Measurements from ENCODE around the gene R3HDM4.

R3HDM4 gene

GRCh38 chr19:871446-872265 lies 41.4 kb downstream of the R3HDM4 start:
- TF ChIP-seq, protein P1, sequence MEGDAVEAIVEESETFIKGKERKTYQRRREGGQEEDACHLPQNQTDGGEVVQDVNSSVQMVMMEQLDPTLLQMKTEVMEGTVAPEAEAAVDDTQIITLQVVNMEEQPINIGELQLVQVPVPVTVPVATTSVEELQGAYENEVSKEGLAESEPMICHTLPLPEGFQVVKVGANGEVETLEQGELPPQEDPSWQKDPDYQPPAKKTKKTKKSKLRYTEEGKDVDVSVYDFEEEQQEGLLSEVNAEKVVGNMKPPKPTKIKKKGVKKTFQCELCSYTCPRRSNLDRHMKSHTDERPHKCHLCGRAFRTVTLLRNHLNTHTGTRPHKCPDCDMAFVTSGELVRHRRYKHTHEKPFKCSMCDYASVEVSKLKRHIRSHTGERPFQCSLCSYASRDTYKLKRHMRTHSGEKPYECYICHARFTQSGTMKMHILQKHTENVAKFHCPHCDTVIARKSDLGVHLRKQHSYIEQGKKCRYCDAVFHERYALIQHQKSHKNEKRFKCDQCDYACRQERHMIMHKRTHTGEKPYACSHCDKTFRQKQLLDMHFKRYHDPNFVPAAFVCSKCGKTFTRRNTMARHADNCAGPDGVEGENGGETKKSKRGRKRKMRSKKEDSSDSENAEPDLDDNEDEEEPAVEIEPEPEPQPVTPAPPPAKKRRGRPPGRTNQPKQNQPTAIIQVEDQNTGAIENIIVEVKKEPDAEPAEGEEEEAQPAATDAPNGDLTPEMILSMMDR (IDR thresholded peaks at IDR 0.05; ENCODE audit: insufficient read depth, missing control alignments) = no peak
- FAIRE-seq (no peak), DNase-seq (ENCODE audit: insufficient read length, low spot score) (peak; percentile 74)

DNA sequence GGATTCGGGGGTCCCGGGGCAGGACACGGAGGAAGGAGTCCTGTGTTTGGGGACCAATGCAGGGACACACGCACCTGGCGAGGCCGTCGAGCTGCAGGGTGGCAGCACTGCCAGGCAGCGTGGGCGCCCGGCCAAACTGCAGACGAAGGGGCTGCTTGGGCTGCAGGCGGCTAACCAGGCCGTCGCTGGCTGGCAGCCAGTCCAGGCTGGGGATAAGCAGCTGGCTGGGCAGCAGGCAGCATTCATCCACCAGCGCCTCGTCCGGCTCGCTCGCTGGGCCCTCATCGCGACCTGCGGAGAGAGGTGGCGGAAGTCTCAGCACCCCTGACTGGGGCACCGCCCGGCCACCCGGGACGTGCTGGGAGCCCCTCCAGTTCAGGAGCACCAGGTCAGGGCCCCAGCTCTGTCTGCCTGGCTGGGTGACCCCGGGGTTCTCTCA lies 42.0 kb downstream of the R3HDM4 start:
- FAIRE-seq = no peak
- TF ChIP-seq, protein P1 (IDR thresholded peaks at IDR 0.05; ENCODE audit: insufficient read depth, missing control alignments) = no peak
- no peak for DNase-seq (ENCODE audit: insufficient read length, low spot score)

DNA sequence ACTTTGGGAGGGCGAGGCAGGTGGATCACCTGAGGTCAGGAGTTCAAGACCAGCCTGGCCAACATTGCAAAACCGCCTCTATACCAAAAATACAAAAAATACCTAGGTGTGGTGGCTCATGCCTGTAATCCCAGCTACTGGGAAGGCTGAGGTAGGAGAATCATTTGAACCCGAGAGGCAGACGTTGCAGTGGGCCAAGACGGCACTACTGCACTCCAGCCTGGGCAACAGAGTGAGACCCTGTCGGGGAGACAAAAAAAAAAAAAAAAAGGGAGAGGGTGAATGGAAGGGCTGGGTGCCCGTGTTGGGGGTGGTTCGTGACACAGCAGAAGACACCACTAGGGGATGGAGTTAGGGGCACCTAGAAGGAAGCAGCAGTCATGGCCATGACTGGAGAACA lies 42.7 kb downstream of the R3HDM4 start:
- no peak for DNase-seq (ENCODE audit: insufficient read length, low spot score)
- TF ChIP-seq, protein P1 (IDR thresholded peaks at IDR 0.05; ENCODE audit: insufficient read depth, missing control alignments) = no peak
- FAIRE-seq = no peak

DNA sequence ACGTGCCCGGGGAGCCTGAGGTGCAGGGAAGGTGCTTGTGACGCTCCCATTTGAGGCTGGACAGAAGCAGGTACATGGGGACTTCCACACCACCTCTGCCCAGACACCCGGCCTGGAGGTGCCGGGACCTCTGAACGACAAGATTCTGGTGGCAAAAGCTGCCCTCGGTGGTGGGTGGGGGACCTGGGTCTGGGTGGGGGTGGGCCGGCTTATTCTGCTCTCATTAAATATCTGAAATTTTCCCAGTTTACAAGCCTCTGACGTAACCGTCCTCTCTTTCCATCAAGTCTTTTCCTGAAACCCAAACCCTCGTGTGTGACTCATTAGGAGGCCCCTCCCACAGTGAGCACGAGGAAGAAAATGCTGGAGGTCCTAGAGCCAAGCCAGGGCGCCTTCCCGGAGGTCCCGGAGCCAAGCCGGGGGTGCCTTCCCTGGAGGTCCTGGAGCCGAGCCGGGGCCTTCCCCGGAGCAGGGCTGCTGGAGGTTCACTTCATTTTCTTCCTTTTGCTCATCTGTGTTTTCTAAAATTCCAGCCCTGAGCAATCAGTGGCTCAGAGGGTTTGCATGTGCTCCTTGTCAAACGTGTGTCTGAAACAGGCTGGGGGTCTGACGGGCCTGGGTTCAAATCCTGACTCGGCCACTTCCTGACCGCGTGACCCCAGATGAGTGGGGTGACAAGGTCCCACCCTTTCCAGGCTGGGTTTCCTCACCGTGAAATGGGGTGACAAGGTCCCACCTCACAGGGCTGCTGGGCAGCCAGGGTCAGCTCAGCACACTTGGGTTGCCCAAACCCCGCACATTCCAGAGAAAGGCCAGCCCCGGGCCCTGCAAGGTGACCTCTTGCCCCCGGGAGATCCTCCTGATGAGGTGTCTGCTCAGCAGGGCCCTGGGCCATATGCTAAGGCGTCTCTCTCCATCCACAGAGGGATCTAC lies 43.5 kb downstream of the R3HDM4 start:
- DNase-seq (ENCODE audit: insufficient read length, low spot score) (no peak), FAIRE-seq (no peak)
- TF ChIP-seq, protein P1 (IDR thresholded peaks at IDR 0.05; ENCODE audit: insufficient read depth, missing control alignments) = no peak

- TF ChIP-seq, protein P1 (IDR thresholded peaks at IDR 0.05; ENCODE audit: insufficient read depth, missing control alignments) = no peak
- DNase-seq (ENCODE audit: insufficient read length, low spot score) (no peak), FAIRE-seq (no peak)
Observed at GRCh38 chr19:868458-869244, 44.4 kb downstream of the R3HDM4 start.

DNA sequence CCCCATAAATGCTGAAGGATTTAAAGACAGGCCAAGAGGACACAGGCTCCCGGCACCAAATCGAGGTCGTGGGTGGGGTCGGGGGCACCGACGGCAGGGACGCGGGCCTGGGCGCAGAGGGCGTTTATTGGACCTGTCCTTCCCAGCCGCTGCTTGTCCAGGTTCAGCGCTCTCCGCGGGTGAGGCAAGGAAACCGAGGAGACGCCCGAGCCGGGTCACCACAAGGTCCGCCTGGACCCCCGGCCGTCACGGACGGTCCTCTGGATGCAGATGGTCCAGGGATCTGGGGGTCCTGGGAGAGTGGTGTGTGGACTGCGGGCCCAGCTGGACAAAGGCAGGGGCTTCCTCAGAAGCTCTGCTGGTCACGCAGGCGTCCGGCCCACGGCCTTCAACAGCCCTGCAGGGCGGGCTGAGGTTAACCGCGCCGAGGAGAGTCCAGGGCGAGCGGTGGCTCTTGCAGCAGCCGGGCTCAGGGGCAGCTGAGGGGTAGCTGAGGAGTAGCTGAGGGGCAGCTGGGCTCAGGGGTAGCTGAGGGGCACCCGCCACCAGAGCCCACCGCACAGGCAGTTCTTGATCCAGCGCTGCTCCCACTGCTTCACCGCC lies 45.1 kb downstream of the R3HDM4 start:
- DNase-seq (ENCODE audit: insufficient read length, low spot score) (no peak), FAIRE-seq (no peak)
- TF ChIP-seq, protein P1 (IDR thresholded peaks at IDR 0.05; ENCODE audit: insufficient read depth, missing control alignments) = no peak

Data from D721Med (cell line).